GM12865 (cell line): Measurements from ENCODE around the gene CEACAM4.

ENCODE experiments used
- DNase-seq: peaks from one replicate; pipeline ENCODE4 v3.0.0; 2010; ENCODE audit warnings: low read depth
- H3K4me3 ChIP-seq: 2 replicates; pipeline ENCODE4 v1.5.1; 2011; ENCODE audit warnings: mild to moderate bottlenecking, low read depth, low read length, control low read depth
- TF ChIP-seq, protein P1 (sequence below): IDR thresholded peaks from 2 replicates; pipeline ENCODE4 v1.5.1; 2011; ENCODE audit warnings: low read length, control low read depth, low read depth, inconsistent platforms; ENCODE audit not compliant: insufficient read depth; ENCODE audit errors: missing control alignments

The CEACAM4 gene

DNA sequence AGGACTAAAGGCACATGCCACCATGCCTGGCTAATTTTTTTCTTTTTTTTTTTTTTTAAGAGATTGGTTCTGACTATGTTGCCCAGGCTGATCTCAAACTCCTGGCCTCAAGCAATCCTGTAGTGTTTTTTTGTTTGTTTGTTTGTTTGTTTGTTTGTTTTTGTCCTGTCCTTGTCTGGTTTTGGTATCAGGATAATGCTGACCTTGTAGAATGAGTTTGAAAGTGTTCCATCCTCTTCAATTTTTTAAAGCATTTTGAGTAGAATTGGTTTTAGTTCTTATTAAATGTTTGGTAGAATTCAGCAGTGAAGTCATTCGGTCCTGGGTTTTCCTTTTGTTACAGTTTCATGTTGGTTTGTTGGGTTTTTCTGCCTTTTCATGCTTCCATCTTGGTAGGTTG lies 19.2 kb downstream of the CEACAM4 start:
- DNase-seq, result no peak
- TF ChIP-seq, protein P1, sequence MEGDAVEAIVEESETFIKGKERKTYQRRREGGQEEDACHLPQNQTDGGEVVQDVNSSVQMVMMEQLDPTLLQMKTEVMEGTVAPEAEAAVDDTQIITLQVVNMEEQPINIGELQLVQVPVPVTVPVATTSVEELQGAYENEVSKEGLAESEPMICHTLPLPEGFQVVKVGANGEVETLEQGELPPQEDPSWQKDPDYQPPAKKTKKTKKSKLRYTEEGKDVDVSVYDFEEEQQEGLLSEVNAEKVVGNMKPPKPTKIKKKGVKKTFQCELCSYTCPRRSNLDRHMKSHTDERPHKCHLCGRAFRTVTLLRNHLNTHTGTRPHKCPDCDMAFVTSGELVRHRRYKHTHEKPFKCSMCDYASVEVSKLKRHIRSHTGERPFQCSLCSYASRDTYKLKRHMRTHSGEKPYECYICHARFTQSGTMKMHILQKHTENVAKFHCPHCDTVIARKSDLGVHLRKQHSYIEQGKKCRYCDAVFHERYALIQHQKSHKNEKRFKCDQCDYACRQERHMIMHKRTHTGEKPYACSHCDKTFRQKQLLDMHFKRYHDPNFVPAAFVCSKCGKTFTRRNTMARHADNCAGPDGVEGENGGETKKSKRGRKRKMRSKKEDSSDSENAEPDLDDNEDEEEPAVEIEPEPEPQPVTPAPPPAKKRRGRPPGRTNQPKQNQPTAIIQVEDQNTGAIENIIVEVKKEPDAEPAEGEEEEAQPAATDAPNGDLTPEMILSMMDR, result no peak
- H3K4me3 ChIP-seq, result no peak overlapping the region

DNA sequence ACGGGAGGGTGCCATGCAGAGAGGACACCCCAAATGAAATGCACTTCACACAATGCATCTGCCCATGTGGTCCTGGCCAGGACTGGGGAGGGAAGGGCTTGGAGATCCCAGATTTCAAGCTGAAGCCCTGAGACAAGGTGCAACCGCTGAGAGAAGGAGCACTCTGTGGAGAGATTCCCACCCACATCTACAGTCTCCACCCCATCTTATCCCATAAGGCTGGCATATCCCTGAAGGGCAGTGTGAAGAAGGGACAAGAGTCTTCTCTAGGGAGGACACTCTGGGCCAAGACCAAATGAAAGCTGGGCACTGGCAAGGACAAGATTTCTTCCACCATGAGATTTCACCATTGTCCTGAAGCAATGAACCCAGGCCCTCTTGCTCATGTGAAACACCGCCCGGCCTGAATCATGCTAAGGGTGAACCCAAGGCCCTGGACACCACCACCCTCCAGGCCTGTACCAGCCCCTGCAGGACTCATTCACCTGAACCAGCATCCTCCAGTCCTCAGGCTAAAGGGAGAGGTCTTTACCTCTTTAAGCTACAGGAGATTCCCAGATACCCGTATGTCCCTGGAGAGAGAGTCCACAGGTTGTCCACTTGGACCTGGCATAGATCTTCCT lies 20.5 kb downstream of the CEACAM4 start:
- TF ChIP-seq, protein P1, result no peak

DNA sequence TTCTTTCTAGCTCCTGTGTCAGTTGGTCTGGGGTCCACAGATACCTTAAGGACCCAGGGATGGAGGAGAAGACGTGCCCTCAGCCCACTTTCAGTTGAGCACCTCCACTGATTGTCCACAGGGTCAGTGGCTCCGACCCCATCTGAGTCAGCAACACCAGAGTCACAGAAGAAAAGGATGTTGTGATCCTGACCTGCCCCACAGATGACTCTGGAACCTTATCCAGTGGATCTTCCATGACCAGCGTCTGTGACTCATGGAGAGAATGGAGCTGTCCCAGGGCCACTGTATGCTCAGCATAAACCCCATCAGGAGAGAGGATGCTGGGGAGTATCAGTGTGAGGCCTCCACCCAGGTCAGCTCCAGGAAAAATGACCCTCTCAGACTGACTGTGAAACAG lies 22.0 kb downstream of the CEACAM4 start:
- TF ChIP-seq, protein P1, result no peak
- no peak overlapping the region for H3K4me3 ChIP-seq
- DNase-seq, result no peak

More for the DNA sequence above, 20.5 kb downstream of the CEACAM4 start:
- DNase-seq, result no peak
- no peak overlapping the region for H3K4me3 ChIP-seq

DNA sequence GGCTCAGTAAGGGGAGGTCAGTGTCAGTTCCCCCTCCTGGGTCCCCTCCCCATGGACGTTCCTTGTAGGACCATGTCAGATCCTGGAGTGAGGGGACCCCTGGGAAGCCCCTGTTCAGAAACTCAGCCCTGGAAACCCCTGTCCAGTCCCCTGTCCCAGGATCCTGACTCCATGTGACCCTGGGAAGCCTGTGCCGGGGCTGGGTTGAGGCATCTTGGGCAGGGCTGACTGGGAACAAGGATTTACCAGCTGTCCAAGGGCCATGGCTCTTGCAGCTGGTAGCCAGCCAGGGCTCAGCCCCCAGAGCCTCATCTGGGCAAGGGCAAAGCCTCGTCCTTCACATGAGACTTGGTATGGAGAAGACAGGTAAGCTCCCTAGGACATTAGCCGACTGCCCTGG lies 25.1 kb downstream of the CEACAM4 start:
- no peak overlapping the region for H3K4me3 ChIP-seq
- TF ChIP-seq, protein P1, result no peak
- DNase-seq, result no peak

DNA sequence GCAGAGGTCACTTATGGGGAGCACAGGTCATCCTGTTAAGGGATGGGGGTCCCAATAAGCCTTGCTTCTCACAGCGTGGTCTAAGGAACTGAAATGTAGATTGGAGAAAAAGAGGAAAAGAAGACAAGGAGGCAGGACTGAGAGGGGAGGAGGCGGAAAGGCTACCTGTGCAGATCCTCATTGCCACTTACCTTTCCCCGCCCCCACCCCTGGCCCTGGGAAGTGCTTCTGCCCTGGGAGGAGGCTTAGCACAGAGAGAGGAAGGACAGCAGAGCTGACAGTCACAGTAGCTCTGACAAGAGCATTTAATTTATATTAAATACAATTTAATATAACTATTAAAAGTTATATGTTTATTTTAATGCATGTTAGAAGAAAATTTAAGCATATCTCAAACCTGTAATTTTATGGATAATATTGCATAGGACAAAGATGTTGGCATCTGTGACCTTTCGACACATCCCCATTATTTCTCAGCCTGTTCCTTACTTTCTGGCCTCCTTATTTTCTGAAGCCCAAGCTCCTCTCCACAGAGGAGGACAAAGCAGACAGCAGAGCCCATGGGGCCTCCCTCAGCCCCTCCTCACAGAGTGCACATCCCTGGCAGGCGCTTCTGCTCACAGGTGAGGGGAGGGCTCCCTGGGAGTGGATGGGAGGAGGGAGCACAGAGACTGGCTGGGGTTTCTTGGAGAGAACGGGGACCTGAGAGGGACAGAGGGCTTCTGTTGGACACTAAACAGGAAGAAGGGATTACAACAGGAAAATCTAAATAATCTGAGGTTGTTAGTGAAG lies 27.5 kb downstream of the CEACAM4 start:
- TF ChIP-seq, protein P1, result no peak
- no peak overlapping the region for H3K4me3 ChIP-seq
- no peak for DNase-seq

DNA sequence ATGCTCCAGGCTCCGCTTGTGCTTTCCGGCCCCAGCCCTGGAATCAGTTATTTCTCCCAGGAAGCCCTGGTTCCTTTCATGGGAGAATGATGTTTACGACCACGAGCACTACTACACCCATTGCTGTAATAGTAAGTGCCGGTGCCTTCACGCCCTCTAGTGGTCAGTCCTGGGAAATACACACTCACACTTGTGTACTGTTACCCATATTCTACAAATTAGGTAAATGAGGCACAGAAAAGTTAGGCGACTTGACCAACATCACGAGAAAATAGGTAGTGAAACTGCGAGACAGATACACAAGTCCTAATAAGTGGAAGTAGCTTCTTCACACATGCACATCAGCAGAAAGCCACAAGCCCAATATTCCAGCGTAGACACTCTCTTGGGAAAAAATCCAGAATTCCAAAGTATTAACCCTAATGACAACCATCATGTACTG lies 29.3 kb downstream of the CEACAM4 start:
- TF ChIP-seq, protein P1, result peak; percentile 96
- peak; percentile 85 for DNase-seq
- no peak overlapping the region for H3K4me3 ChIP-seq

DNA sequence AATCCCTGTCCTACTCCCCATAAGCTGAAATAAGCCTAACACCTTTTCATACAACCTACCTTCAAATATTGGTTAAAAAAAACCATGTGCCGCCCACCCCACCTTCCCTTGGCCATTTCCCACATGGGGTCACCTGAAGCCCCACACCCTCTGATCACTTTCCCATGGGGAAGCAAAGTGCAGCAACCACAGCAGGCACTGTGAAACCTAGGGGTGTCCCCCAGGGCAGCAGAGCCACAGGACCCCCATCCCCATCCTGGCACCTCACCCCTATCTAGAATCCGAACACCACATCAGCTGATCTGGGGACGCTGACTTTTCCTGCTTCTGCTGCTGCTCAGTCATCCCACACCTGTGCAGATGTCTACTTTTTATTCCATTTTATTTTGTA lies 31.0 kb downstream of the CEACAM4 start:
- TF ChIP-seq, protein P1, result no peak
- no peak overlapping the region for H3K4me3 ChIP-seq
- DNase-seq, result no peak
